SU-DHL-6 (cell line): ENCODE results near the gene NUDT3.

Source experiments
- EZH2phosphoT487 ChIP-seq: fragments of 200-600 bp; sonication (generic), shearing (Covaris generic); conservative IDR thresholded peaks from 2 replicates; pipeline ENCODE4 v1.6.1; 2018; ENCODE audit warnings: mild to moderate bottlenecking, antibody characterized with exemption, low read length, moderate library complexity, mixed read lengths
- TF ChIP-seq, protein P1 (sequence below): fragments of 200-600 bp; sonication (generic); IDR thresholded peaks from one replicate; pipeline ENCODE4 v1.5.1; 2017; ENCODE audit warnings: antibody characterized with exemption, mild to moderate bottlenecking, low read length, moderate library complexity; ENCODE audit not compliant: insufficient read depth, poor library complexity, severe bottlenecking

DNA sequence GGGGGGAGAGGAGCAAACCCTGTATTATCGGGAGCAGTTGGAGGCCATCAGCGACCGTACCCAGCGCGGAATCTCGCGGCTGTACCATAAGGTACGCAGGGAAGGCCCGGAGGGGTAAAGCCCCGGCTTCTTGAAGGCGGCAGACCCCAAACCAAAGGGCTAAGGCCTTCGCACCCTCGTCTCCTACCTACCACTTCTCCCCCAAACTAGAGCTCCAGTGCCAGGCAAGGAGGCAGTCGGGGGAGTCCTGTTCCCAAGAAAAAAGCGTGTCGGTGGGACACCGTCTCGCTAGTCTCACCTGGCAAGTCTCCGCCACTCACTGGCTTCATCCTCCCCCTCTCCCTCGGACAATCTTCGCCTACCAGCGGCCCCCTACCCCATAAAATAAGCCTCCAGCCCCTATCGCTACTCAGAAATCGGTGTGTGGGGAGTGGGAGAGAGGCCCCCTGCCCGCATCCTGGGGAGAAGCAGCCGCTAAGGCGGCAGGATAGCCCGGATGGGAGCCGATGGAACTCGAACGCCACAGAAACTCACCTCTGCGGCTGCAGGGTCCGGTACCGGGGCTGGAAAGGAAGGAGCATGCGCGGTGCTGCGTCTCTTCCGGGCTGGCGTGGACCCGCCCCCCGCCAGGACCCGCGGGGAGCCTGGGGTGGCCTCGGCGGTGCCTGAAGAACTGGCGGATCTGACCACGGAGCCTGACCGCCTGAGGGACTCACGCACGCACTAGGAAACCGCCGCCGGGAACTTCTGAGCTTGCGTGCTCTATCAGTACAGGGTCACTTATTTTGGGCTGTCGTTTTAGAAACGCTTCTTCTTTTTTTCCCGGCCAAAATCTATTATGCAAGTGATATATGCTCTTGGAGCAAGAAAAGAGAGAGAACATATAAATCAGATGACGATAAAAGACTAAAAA is 33.3 kb upstream of the NUDT3 start, which contains the start of gene RPS10:
- TF ChIP-seq, protein P1, sequence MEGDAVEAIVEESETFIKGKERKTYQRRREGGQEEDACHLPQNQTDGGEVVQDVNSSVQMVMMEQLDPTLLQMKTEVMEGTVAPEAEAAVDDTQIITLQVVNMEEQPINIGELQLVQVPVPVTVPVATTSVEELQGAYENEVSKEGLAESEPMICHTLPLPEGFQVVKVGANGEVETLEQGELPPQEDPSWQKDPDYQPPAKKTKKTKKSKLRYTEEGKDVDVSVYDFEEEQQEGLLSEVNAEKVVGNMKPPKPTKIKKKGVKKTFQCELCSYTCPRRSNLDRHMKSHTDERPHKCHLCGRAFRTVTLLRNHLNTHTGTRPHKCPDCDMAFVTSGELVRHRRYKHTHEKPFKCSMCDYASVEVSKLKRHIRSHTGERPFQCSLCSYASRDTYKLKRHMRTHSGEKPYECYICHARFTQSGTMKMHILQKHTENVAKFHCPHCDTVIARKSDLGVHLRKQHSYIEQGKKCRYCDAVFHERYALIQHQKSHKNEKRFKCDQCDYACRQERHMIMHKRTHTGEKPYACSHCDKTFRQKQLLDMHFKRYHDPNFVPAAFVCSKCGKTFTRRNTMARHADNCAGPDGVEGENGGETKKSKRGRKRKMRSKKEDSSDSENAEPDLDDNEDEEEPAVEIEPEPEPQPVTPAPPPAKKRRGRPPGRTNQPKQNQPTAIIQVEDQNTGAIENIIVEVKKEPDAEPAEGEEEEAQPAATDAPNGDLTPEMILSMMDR, result no peak
- no peak for TF ChIP-seq EZH2phosphoT487
